Endothelial cell of umbilical vein (primary cell): ENCODE data around the gene KLHDC4.

ENCODE experiments used
- EZH2 ChIP-seq: IDR thresholded peaks from 2 replicates; pipeline ENCODE4 v1.6.1; 2012; ENCODE audit warnings: borderline replicate concordance, low read depth, mild to moderate bottlenecking, moderate library complexity, low read length, inconsistent platforms; ENCODE audit not compliant: severe bottlenecking
- FOS ChIP-seq: IDR thresholded peaks from 2 replicates; pipeline ENCODE4 v1.6.1; 2011; ENCODE audit warnings: mild to moderate bottlenecking, low read length, moderate library complexity, borderline replicate concordance; ENCODE audit not compliant: insufficient read depth
- GATA2 ChIP-seq: IDR thresholded peaks from 2 replicates; pipeline ENCODE4 v1.7.0; 2011; ENCODE audit warnings: low read depth, mild to moderate bottlenecking, moderate library complexity, mixed read lengths, low read length; ENCODE audit not compliant: insufficient read length, insufficient read depth
- JUN ChIP-seq: IDR thresholded peaks from 2 replicates; pipeline ENCODE4 v1.6.1; 2011; ENCODE audit warnings: borderline replicate concordance, low read depth; ENCODE audit not compliant: insufficient read length, insufficient read depth
- POLR2A ChIP-seq: IDR thresholded peaks from 2 replicates; pipeline ENCODE4 v1.6.1; 2012; ENCODE audit warnings: low read depth, mild to moderate bottlenecking, control low read depth, low read length
- POLR2AphosphoS5 ChIP-seq: IDR thresholded peaks from 2 replicates; pipeline ENCODE4 v1.6.1; 2012; ENCODE audit warnings: low read depth, mild to moderate bottlenecking, control low read depth, low read length, moderate library complexity; ENCODE audit not compliant: insufficient read depth
- TF ChIP-seq, protein P1 (sequence below), 2 donors: IDR thresholded peaks; 1 replicate in 1 of 2; 2 replicates in 1 of 2; pipeline ENCODE4 v1.5.1; 2011; ENCODE audit warnings: low read length in 2 of 2, mild to moderate bottlenecking in 2 of 2, moderate library complexity in 2 of 2, control low read depth in 1 of 2, inconsistent platforms in 1 of 2, low read depth in 1 of 2; ENCODE audit not compliant: insufficient read depth in 1 of 2; ENCODE audit errors: extremely low read depth in 1 of 2
- TF ChIP-seq, protein P2 (sequence below): IDR thresholded peaks from 2 replicates; pipeline ENCODE4 v1.6.1; 2011; ENCODE audit not compliant: insufficient read depth, insufficient read length

DNA sequence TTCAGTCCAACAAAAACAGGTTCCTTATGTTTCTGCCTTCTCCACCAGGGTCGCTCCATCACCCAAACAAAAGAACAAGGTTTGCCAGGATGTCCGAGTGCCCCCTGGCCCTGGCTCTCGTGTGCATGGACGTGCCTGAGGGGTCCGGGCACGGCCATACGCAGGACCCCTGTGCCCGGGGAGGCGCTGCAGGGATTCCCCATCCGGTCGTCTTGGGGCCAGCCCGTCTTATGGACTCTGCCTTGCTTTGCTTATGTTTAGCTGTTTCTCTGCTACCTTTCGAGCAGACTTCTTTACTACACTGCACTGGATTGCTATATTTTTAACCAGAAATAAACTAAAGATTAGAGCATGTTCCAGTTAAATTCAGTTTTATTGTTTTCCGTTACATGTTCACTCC is 68.0 kb downstream of the KLHDC4 start:
- TF ChIP-seq, protein P1, sequence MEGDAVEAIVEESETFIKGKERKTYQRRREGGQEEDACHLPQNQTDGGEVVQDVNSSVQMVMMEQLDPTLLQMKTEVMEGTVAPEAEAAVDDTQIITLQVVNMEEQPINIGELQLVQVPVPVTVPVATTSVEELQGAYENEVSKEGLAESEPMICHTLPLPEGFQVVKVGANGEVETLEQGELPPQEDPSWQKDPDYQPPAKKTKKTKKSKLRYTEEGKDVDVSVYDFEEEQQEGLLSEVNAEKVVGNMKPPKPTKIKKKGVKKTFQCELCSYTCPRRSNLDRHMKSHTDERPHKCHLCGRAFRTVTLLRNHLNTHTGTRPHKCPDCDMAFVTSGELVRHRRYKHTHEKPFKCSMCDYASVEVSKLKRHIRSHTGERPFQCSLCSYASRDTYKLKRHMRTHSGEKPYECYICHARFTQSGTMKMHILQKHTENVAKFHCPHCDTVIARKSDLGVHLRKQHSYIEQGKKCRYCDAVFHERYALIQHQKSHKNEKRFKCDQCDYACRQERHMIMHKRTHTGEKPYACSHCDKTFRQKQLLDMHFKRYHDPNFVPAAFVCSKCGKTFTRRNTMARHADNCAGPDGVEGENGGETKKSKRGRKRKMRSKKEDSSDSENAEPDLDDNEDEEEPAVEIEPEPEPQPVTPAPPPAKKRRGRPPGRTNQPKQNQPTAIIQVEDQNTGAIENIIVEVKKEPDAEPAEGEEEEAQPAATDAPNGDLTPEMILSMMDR (IDR thresholded peaks at IDR 0.05; ENCODE audit: extremely low read depth in 1 of 2, insufficient read depth in 1 of 2, low read depth in 1 of 2, low read length in 2 of 2) = no peak
- no peak for TF ChIP-seq POLR2AphosphoS5
- TF ChIP-seq EZH2 = no peak
- TF ChIP-seq POLR2A = no peak
- no peak for TF ChIP-seq GATA2
- TF ChIP-seq, protein P2, sequence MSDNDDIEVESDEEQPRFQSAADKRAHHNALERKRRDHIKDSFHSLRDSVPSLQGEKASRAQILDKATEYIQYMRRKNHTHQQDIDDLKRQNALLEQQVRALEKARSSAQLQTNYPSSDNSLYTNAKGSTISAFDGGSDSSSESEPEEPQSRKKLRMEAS = no peak
- no peak for TF ChIP-seq JUN
- TF ChIP-seq FOS = no peak
